Stomach (tissue), 4 donors: ENCODE measurements around the gene PAX5.

Experiments
- POLR2A ChIP-seq, 4 donors: fragments of 450-650 bp; IDR thresholded peaks; one replicate each; pipeline ENCODE4 v1.6.1; 2016; ENCODE audit warnings: antibody characterized with exemption in 4 of 4, control low read depth in 2 of 4, mild to moderate bottlenecking in 1 of 4, moderate library complexity in 1 of 4
- POLR2AphosphoS5 ChIP-seq, 3 donors: sonication (generic); formaldehyde crosslinking; IDR thresholded peaks; one replicate each; pipeline ENCODE4 v1.6.1; 2016; ENCODE audit warnings: antibody characterized with exemption in 3 of 3
- TF ChIP-seq, protein P1 (sequence below), 7 experiments: fragments of 450-650 bp in 4 of 7; fragments of 200-600 bp in 3 of 7; sonication (generic) in 3 of 7; IDR thresholded peaks; one replicate each; pipeline ENCODE4 v1.5.1; 2016 to 2019; ENCODE audit warnings: antibody characterized with exemption in 7 of 7, control low read depth in 2 of 7, mild to moderate bottlenecking in 1 of 7

DNA sequence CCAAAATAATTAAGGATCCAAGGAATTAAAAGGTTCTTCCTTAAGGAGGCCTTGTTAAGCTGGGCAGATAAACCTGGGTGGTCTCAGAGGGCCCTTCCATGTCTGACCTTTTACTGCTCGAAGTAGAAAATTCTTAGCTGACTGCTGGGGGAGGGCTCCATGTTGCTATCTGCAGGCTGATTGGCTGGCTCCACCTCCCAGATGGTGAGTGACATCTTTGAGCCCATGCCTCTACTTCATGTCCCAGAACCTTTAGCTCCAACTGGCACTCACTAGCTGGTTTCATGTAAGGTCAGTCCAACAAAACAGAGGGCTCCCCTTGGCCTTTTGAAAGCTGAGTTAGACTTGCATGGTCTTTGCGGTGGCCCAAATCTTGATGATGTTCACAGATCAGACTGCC, 188.2 kb downstream of the PAX5 start:
- TF ChIP-seq POLR2AphosphoS5 (IDR thresholded peaks at IDR 0.05) (no peak), POLR2A (IDR thresholded peaks at IDR 0.05) (no peak)
- TF ChIP-seq, protein P1, sequence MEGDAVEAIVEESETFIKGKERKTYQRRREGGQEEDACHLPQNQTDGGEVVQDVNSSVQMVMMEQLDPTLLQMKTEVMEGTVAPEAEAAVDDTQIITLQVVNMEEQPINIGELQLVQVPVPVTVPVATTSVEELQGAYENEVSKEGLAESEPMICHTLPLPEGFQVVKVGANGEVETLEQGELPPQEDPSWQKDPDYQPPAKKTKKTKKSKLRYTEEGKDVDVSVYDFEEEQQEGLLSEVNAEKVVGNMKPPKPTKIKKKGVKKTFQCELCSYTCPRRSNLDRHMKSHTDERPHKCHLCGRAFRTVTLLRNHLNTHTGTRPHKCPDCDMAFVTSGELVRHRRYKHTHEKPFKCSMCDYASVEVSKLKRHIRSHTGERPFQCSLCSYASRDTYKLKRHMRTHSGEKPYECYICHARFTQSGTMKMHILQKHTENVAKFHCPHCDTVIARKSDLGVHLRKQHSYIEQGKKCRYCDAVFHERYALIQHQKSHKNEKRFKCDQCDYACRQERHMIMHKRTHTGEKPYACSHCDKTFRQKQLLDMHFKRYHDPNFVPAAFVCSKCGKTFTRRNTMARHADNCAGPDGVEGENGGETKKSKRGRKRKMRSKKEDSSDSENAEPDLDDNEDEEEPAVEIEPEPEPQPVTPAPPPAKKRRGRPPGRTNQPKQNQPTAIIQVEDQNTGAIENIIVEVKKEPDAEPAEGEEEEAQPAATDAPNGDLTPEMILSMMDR (IDR thresholded peaks at IDR 0.05) = no peak
